MM.1S (cell line): Measurements from ENCODE around the gene ATP2A2.

Experiments used
- DNase-seq: peaks from one replicate; pipeline ENCODE4 v3.0.0-alpha.2; 2015
- H2AFZ ChIP-seq: fragments of 300-600 bp; sonication (generic); 2 replicates; pipeline ENCODE4 v1.6.0; 2016; ENCODE audit warnings: antibody characterized with exemption, low read length
- H3F3A ChIP-seq: fragments of 300-600 bp; sonication (generic); 2 replicates; pipeline ENCODE4 v1.6.1; 2016; ENCODE audit warnings: mild to moderate bottlenecking, antibody characterized with exemption, low read length, moderate library complexity, mixed read lengths; ENCODE audit not compliant: insufficient read depth
- H3K27ac ChIP-seq: fragments of 300-600 bp; sonication (generic); 2 replicates; pipeline ENCODE4 v1.5.1; 2016; ENCODE audit warnings: mild to moderate bottlenecking, low read length
- H3K27me3 ChIP-seq: fragments of 300-600 bp; sonication (generic); replicated peaks from 2 replicates; pipeline ENCODE4 v1.6.0; 2016; ENCODE audit warnings: low read length; ENCODE audit not compliant: insufficient read depth
- H3K36me3 ChIP-seq: fragments of 300-600 bp; sonication (generic); replicated peaks from 2 replicates; pipeline ENCODE4 v1.6.1; 2016; ENCODE audit warnings: mild to moderate bottlenecking, low read length, mixed read lengths; ENCODE audit not compliant: insufficient read depth
- H3K4me1 ChIP-seq: fragments of 300-600 bp; sonication (generic); 2 replicates; pipeline ENCODE4 v1.6.1; 2016; ENCODE audit warnings: low read length, mixed read lengths
- H3K4me2 ChIP-seq: fragments of 300-600 bp; sonication (generic); 2 replicates; pipeline ENCODE4 v1.6.0; 2016; ENCODE audit warnings: low read depth, low read length
- H3K4me3 ChIP-seq: fragments of 300-600 bp; sonication (generic); 2 replicates; pipeline ENCODE4 v1.5.1; 2016; ENCODE audit warnings: low read length, mixed read lengths
- H3K79me2 ChIP-seq: fragments of 300-600 bp; sonication (generic); 2 replicates; pipeline ENCODE4 v1.6.1; 2016; ENCODE audit warnings: mixed run types, low read length, mixed read lengths
- H3K9ac ChIP-seq: fragments of 300-600 bp; sonication (generic); 2 replicates; pipeline ENCODE4 v1.6.1; 2016; ENCODE audit warnings: low read length, mixed read lengths
- H3K9me2 ChIP-seq: fragments of 300-600 bp; sonication (generic); replicated peaks from 2 replicates; pipeline ENCODE4 v1.6.1; 2016; ENCODE audit warnings: mild to moderate bottlenecking, low read length, mixed read lengths; ENCODE audit not compliant: insufficient read depth
- H3K9me3 ChIP-seq: fragments of 300-600 bp; sonication (generic); replicated peaks from 2 replicates; pipeline ENCODE4 v1.6.1; 2016; ENCODE audit warnings: mild to moderate bottlenecking, low read length, mixed read lengths; ENCODE audit not compliant: insufficient read depth
- H4K20me1 ChIP-seq: fragments of 300-600 bp; sonication (generic); 2 replicates; pipeline ENCODE4 v1.6.1; 2016; ENCODE audit warnings: mild to moderate bottlenecking, low read length, moderate library complexity, mixed read lengths; ENCODE audit not compliant: insufficient read depth
- EZH2 ChIP-seq: fragments of 300-600 bp; sonication (generic); optimal IDR thresholded peaks from 2 replicates; pipeline ENCODE3; 2017; ENCODE audit warnings: low read depth, mild to moderate bottlenecking, antibody characterized with exemption, low read length, mixed read lengths
- EZH2phosphoT487 ChIP-seq: fragments of 300-600 bp; sonication (generic); IDR thresholded peaks from 2 replicates; pipeline ENCODE4 v1.6.1; 2018; ENCODE audit warnings: antibody characterized with exemption, low read length
- TF ChIP-seq, protein P1 (sequence below): fragments of 300-600 bp; sonication (generic); IDR thresholded peaks from 2 replicates; pipeline ENCODE4 v1.5.1; 2016; ENCODE audit warnings: antibody characterized with exemption, low read length, mixed read lengths

The ATP2A2 gene

DNA sequence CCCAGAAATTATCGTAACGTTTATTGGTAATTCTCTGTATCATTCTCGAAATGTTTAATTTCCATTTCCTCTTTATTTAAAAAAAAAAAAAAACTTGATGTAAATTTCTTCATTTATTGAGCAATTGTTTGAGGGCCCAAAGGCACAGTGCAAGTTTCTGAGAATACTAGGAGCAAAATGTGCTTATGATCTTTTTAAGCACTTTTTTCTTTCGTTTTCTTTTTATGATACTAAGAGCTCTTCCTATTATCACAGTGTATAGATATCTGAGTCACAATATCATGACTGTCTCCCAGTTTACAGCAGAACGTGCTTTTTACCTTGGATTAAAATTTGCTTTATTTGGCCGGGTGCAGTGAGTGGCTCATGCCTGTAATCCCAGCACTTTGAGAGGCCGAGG lies 5.6 kb downstream of the ATP2A2 start:
- Histone ChIP-seq H3K27ac (no peak overlapping the region), H3K27me3 (no peaks in the 10 kb centered on the region), H3K4me2 (no peak overlapping the region), H3K9ac (no peak overlapping the region), H3K9me2 (no peaks in the 10 kb centered on the region), H3K79me2 (peaks cover 97% of the 10 kb centered on the region), H4K20me1 (peaks cover 22% of the 10 kb centered on the region; the same call in 1 of the 2 replicates), H3K36me3 (no peaks in the 10 kb centered on the region), H3K4me1 (peaks cover 6% of the 10 kb centered on the region; the same call in 1 of the 2 replicates), H3K9me3 (no peaks in the 10 kb centered on the region), H3F3A (0 out of 2 replicates have a peak, but pooled peaks cover 4% of the 10 kb centered on the region), H2AFZ (no peak overlapping the region), H3K4me3 (no peak overlapping the region)
- DNase-seq, result no peak
- no peak for TF ChIP-seq EZH2phosphoT487
- TF ChIP-seq, protein P1, sequence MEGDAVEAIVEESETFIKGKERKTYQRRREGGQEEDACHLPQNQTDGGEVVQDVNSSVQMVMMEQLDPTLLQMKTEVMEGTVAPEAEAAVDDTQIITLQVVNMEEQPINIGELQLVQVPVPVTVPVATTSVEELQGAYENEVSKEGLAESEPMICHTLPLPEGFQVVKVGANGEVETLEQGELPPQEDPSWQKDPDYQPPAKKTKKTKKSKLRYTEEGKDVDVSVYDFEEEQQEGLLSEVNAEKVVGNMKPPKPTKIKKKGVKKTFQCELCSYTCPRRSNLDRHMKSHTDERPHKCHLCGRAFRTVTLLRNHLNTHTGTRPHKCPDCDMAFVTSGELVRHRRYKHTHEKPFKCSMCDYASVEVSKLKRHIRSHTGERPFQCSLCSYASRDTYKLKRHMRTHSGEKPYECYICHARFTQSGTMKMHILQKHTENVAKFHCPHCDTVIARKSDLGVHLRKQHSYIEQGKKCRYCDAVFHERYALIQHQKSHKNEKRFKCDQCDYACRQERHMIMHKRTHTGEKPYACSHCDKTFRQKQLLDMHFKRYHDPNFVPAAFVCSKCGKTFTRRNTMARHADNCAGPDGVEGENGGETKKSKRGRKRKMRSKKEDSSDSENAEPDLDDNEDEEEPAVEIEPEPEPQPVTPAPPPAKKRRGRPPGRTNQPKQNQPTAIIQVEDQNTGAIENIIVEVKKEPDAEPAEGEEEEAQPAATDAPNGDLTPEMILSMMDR, result no peak
- TF ChIP-seq EZH2, result no peak

DNA sequence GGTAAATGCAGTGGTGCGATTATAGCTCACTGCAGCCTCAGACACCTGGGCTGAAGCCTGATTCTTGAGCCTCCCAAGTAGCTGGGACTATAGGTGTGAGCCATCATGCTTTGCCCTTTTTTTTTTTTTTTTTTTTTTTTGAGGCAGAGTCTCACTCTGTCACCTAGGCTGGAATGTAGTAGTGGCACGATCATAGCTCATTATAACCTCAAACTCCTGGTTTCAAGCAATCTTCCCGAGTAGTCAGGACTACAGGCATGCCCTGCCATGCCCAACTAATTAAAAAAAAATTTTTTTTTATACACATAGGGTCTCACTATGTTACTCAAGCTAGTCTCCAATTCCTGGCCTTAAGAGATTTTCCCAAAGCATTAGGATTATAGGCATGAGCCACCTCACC lies 6.9 kb downstream of the ATP2A2 start:
- Histone ChIP-seq H3K4me2 (no peak overlapping the region), H4K20me1 (peaks cover 22% of the 10 kb centered on the region; the same call in 1 of the 2 replicates), H3K9ac (no peak overlapping the region), H3K9me2 (no peaks in the 10 kb centered on the region), H3K9me3 (no peaks in the 10 kb centered on the region), H3K4me3 (no peak overlapping the region), H3K36me3 (no peaks in the 10 kb centered on the region), H3F3A (0 out of 2 replicates have a peak, but pooled peaks cover 4% of the 10 kb centered on the region), H2AFZ (no peak overlapping the region), H3K27me3 (no peaks in the 10 kb centered on the region), H3K79me2 (peaks cover 96% of the 10 kb centered on the region), H3K27ac (no peak overlapping the region), H3K4me1 (peaks cover 6% of the 10 kb centered on the region; the same call in 1 of the 2 replicates)
- no peak for TF ChIP-seq EZH2
- TF ChIP-seq, protein P1, result no peak
- no peak for TF ChIP-seq EZH2phosphoT487
- no peak for DNase-seq

DNA sequence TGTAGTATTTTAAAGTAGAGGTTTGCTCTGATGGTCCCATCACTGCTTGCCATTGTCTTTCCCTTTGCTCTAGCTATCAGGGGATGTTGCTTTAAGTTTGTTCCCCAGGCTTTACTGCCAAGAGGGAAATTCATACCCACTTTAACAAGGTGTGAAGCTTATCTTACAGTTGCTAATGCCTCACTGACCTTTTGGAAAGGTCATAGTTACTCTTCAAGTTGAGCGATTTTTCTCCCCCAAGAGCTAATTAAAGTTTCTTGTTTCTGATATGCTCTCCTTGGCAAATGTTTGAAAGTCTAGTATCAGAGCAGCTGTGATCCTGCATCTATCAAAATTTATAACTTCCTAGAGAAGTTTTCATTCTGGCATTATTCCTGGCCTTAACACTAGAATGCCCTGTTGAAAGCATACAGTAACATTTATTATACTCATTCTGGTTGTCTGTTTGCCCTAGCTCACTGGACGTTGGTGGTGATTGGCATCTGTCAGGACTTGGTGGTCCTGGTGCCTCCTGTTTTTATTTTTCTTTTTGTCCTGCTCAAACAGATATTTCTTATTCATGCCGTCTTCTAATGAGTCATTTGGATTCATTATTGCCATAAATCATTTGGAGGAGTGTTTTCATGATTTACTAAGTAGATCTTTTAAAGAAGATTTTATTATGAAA lies 8.1 kb downstream of the ATP2A2 start:
- no peak for DNase-seq
- Histone ChIP-seq H4K20me1 (peaks cover 17% of the 10 kb centered on the region; the same call in 1 of the 2 replicates), H3K4me2 (no peak overlapping the region), H3K9ac (no peak overlapping the region), H3K36me3 (no peaks in the 10 kb centered on the region), H2AFZ (no peak overlapping the region), H3K4me1 (peaks cover 6% of the 10 kb centered on the region; the same call in 1 of the 2 replicates), H3K27ac (no peak overlapping the region), H3K9me2 (no peaks in the 10 kb centered on the region), H3F3A (no peaks in the 10 kb centered on the region), H3K79me2 (peaks cover 85% of the 10 kb centered on the region), H3K27me3 (no peaks in the 10 kb centered on the region), H3K9me3 (no peaks in the 10 kb centered on the region), H3K4me3 (no peak overlapping the region)
- TF ChIP-seq EZH2phosphoT487 (no peak), EZH2 (no peak)
- TF ChIP-seq, protein P1, result no peak
